ENCODE measurements around the gene RNH1.

The RNH1 gene

GRCh38 chr11:506995-507726 lies at the start of gene RNH1:
Gene RNH1 (minus strand): TSS chr11:507242. CDS start chr11:502162, 5,080 bp downstream.
- DNase-seq = peak; percentile 97 to 98

GRCh38 chr11:555780-556661 lies 49.0 kb upstream of the RNH1 start:
- DNase-seq = peak in 1 of 2 donors; percentile 28

- peak in 1 of 2 donors; percentile 30 for DNase-seq
These were observed 48.3 kb upstream of the RNH1 start for GRCh38 chr11:555227-555779.

- peak; percentile 76 to 86 for DNase-seq
These were observed 47.6 kb upstream of the RNH1 start for GRCh38 chr11:554428-555226.

- DNase-seq = no peak
These were observed 46.9 kb upstream of the RNH1 start for GRCh38 chr11:553988-554340.

- DNase-seq = no peak
These were observed 46.3 kb upstream of the RNH1 start for GRCh38 chr11:553083-553987.

- no peak for DNase-seq
These were observed 44.6 kb upstream of the RNH1 start for GRCh38 chr11:551596-551995.

GRCh38 chr11:551131-551530 lies 44.1 kb upstream of the RNH1 start:
- no peak for DNase-seq

- no peak for DNase-seq
These were observed 43.7 kb upstream of the RNH1 start for GRCh38 chr11:550746-551085.

GRCh38 chr11:550021-550745 lies 43.1 kb upstream of the RNH1 start:
- no peak for DNase-seq

- DNase-seq = no peak
These were observed 41.9 kb upstream of the RNH1 start for GRCh38 chr11:548700-549603.

GRCh38 chr11:545171-545570 lies 38.1 kb upstream of the RNH1 start:
- no peak for DNase-seq

GRCh38 chr11:544817-545166 lies 37.8 kb upstream of the RNH1 start:
- DNase-seq = no peak

GRCh38 chr11:541433-541885 lies 34.4 kb upstream of the RNH1 start:
- DNase-seq = no peak

- DNase-seq = no peak
These were observed 33.8 kb upstream of the RNH1 start for GRCh38 chr11:540583-541432.

GRCh38 chr11:539971-540481 lies 33.0 kb upstream of the RNH1 start:
- no peak for DNase-seq

GRCh38 chr11:538431-539051 lies 31.5 kb upstream of the RNH1 start:
- no peak for DNase-seq

- no peak for DNase-seq
These were observed 30.8 kb upstream of the RNH1 start for GRCh38 chr11:537622-538430.
